Neuron (in vitro differentiated cells): ENCODE measurements around the gene LGR6.

Experiments
- H2AFZ ChIP-seq: one replicate; pipeline ENCODE4 v1.6.1; 2013; ENCODE audit warnings: low read depth, mild to moderate bottlenecking, inconsistent platforms, low read length, moderate library complexity
- H3K27me3 ChIP-seq: one replicate; pipeline ENCODE4 v1.6.1; 2013; ENCODE audit warnings: low read length; ENCODE audit not compliant: insufficient read depth
- H3K36me3 ChIP-seq: one replicate; pipeline ENCODE4 v1.6.1; 2013; ENCODE audit warnings: low read length; ENCODE audit not compliant: insufficient read depth
- H3K4me1 ChIP-seq: one replicate; pipeline ENCODE4 v1.6.1; 2013; ENCODE audit warnings: low read length; ENCODE audit not compliant: insufficient read depth
- H3K4me3 ChIP-seq: 2 replicates; pipeline ENCODE4 v1.5.1; 2013; ENCODE audit warnings: mild to moderate bottlenecking, low read length, moderate library complexity
- H3K9me3 ChIP-seq: one replicate; pipeline ENCODE4 v1.6.1; 2013; ENCODE audit warnings: low read length

The LGR6 gene

GRCh38 chr1:202276081-202276715, 82.6 kb downstream of the LGR6 start:
- Histone ChIP-seq H2AFZ (no peak overlapping the region), H3K9me3 (no peaks in the 10 kb centered on the region), H3K36me3 (no peaks in the 10 kb centered on the region), H3K27me3 (peaks cover 20% of the 10 kb centered on the region), H3K4me1 (no peaks in the 10 kb centered on the region), H3K4me3 (no peak overlapping the region)

GRCh38 chr1:202276920-202277319, 83.3 kb downstream of the LGR6 start:
- no peaks in the 10 kb centered on the region for H3K36me3 ChIP-seq

GRCh38 chr1:202278751-202279150, 85.2 kb downstream of the LGR6 start:
- Histone ChIP-seq H3K36me3 (no peaks in the 10 kb centered on the region), H3K27me3 (peaks cover 27% of the 10 kb centered on the region), H3K4me1 (no peaks in the 10 kb centered on the region), H3K4me3 (no peak overlapping the region), H2AFZ (no peak overlapping the region), H3K9me3 (no peaks in the 10 kb centered on the region)

More at GRCh38 chr1:202276920-202277319, 83.3 kb downstream of the LGR6 start:
- peaks cover 21% of the 10 kb centered on the region for H3K27me3 ChIP-seq
- no peak overlapping the region for H2AFZ ChIP-seq
- H3K4me3 ChIP-seq, result no peak overlapping the region
- no peaks in the 10 kb centered on the region for H3K9me3 ChIP-seq
- H3K4me1 ChIP-seq, result no peaks in the 10 kb centered on the region

GRCh38 chr1:202279806-202280205, 86.2 kb downstream of the LGR6 start:
- Histone ChIP-seq H3K9me3 (no peaks in the 10 kb centered on the region), H3K36me3 (no peaks in the 10 kb centered on the region), H3K27me3 (peaks cover 29% of the 10 kb centered on the region)

GRCh38 chr1:202280595-202280994, 87.0 kb downstream of the LGR6 start:
- no peaks in the 10 kb centered on the region for H3K9me3 ChIP-seq
- H3K4me3 ChIP-seq, result no peak overlapping the region
- no peaks in the 10 kb centered on the region for H3K4me1 ChIP-seq
- no peaks in the 10 kb centered on the region for H3K36me3 ChIP-seq
- H2AFZ ChIP-seq, result no peak overlapping the region
- H3K27me3 ChIP-seq, result peaks cover 29% of the 10 kb centered on the region

More at GRCh38 chr1:202279806-202280205, 86.2 kb downstream of the LGR6 start:
- Histone ChIP-seq H3K4me1 (no peaks in the 10 kb centered on the region), H3K4me3 (no peak overlapping the region), H2AFZ (no peak overlapping the region)

GRCh38 chr1:202281316-202282024, 87.9 kb downstream of the LGR6 start:
- no peaks in the 10 kb centered on the region for H3K9me3 ChIP-seq
- no peak overlapping the region for H2AFZ ChIP-seq
- H3K4me1 ChIP-seq, result peaks cover 2% of the 10 kb centered on the region
- peaks cover 29% of the 10 kb centered on the region for H3K27me3 ChIP-seq
- H3K36me3 ChIP-seq, result no peaks in the 10 kb centered on the region
- no peak overlapping the region for H3K4me3 ChIP-seq

GRCh38 chr1:202282025-202282371, 88.4 kb downstream of the LGR6 start:
- Histone ChIP-seq H3K9me3 (no peaks in the 10 kb centered on the region), H3K4me3 (no peak overlapping the region), H3K36me3 (no peaks in the 10 kb centered on the region), H2AFZ (no peak overlapping the region), H3K4me1 (peaks cover 7% of the 10 kb centered on the region), H3K27me3 (peaks cover 29% of the 10 kb centered on the region)

GRCh38 chr1:202282596-202283283, 89.1 kb downstream of the LGR6 start:
- H3K27me3 ChIP-seq, result peaks cover 29% of the 10 kb centered on the region
- no peaks in the 10 kb centered on the region for H3K9me3 ChIP-seq
- H2AFZ ChIP-seq, result no peak overlapping the region
- no peak overlapping the region for H3K4me3 ChIP-seq
- no peaks in the 10 kb centered on the region for H3K36me3 ChIP-seq
- H3K4me1 ChIP-seq, result peaks cover 7% of the 10 kb centered on the region

- no peak overlapping the region for H2AFZ ChIP-seq
- H3K4me3 ChIP-seq, result no peak overlapping the region
- peaks cover 7% of the 10 kb centered on the region for H3K4me1 ChIP-seq
- no peaks in the 10 kb centered on the region for H3K36me3 ChIP-seq
- H3K27me3 ChIP-seq, result peaks cover 27% of the 10 kb centered on the region
- no peaks in the 10 kb centered on the region for H3K9me3 ChIP-seq
These were observed 89.8 kb downstream of the LGR6 start for GRCh38 chr1:202283379-202283844.

- H3K36me3 ChIP-seq, result no peaks in the 10 kb centered on the region
- H3K27me3 ChIP-seq, result peaks cover 23% of the 10 kb centered on the region
- H3K9me3 ChIP-seq, result no peaks in the 10 kb centered on the region
These were observed 90.4 kb downstream of the LGR6 start for GRCh38 chr1:202283991-202284390.

GRCh38 chr1:202285908-202286307, 92.3 kb downstream of the LGR6 start:
- no peaks in the 10 kb centered on the region for H3K36me3 ChIP-seq
- no peak overlapping the region for H3K4me3 ChIP-seq
- peaks cover 11% of the 10 kb centered on the region for H3K27me3 ChIP-seq
- no peaks in the 10 kb centered on the region for H3K9me3 ChIP-seq
- no peak overlapping the region for H2AFZ ChIP-seq
- peaks cover 7% of the 10 kb centered on the region for H3K4me1 ChIP-seq

More at GRCh38 chr1:202283991-202284390, 90.4 kb downstream of the LGR6 start:
- H3K4me3 ChIP-seq, result no peak overlapping the region
- H3K4me1 ChIP-seq, result peaks cover 7% of the 10 kb centered on the region
- no peak overlapping the region for H2AFZ ChIP-seq

GRCh38 chr1:202286622-202287097, 93.1 kb downstream of the LGR6 start:
- Histone ChIP-seq H3K4me3 (no peak overlapping the region), H3K27me3 (peaks cover 11% of the 10 kb centered on the region), H3K4me1 (peaks cover 7% of the 10 kb centered on the region), H2AFZ (no peak overlapping the region), H3K36me3 (no peaks in the 10 kb centered on the region), H3K9me3 (no peaks in the 10 kb centered on the region)

GRCh38 chr1:202287196-202287595, 93.6 kb downstream of the LGR6 start:
- no peaks in the 10 kb centered on the region for H3K9me3 ChIP-seq
- H3K4me3 ChIP-seq, result no peak overlapping the region
- peaks cover 7% of the 10 kb centered on the region for H3K27me3 ChIP-seq
- H3K36me3 ChIP-seq, result no peaks in the 10 kb centered on the region
- H2AFZ ChIP-seq, result no peak overlapping the region
- H3K4me1 ChIP-seq, result peaks cover 7% of the 10 kb centered on the region
